Cardiac muscle cell (in vitro differentiated cells and primary cell): ENCODE results near the gene IQCB1. TPM values are rescaled to one million over a fixed set of nuclear protein-coding genes. Genes with fewer than 3 reads are reported as not detected.
"Not testable (repeated sequence)": the region's sequence is repeated elsewhere in the genome, so short reads cannot be mapped to it uniquely, and the experiment has no call there.

ENCODE experiments used
- DNase-seq, 2 donors: peaks; one replicate each; pipeline versions ENCODE4 v3.0.0 to v3.0.0-alpha.2; 2010 to 2017; ENCODE audit warnings: low read depth in 1 of 2, low spot score in 1 of 2
- H3K27ac ChIP-seq: fragments of 200-600 bp; sonication (generic); 2 replicates; pipeline ENCODE4 v1.5.1; 2016
- H3K27me3 ChIP-seq: fragments of 200-600 bp; sonication (generic); 2 replicates; pipeline ENCODE4 v1.6.0; 2016; ENCODE audit warnings: control low read depth
- H3K36me3 ChIP-seq: fragments of 200-600 bp; sonication (generic); 2 replicates; pipeline ENCODE4 v1.5.1; 2016; ENCODE audit warnings: control low read depth
- H3K4me1 ChIP-seq: fragments of 200-600 bp; sonication (generic); 2 replicates; pipeline ENCODE4 v1.8.1; 2017; ENCODE audit warnings: low read depth, mild to moderate bottlenecking, mixed run types
- H3K4me3 ChIP-seq: fragments of 200-600 bp; sonication (generic); 2 replicates; pipeline ENCODE4 v1.5.1; 2016; ENCODE audit warnings: mild to moderate bottlenecking
- H3K9me3 ChIP-seq: fragments of 200-600 bp; sonication (generic); 2 replicates; pipeline ENCODE4 v1.5.1; 2017; ENCODE audit warnings: low read depth, mild to moderate bottlenecking, control low read depth
- CTCF ChIP-seq: IDR thresholded peaks from 2 replicates; pipeline ENCODE4 v1.5.1; 2012; ENCODE audit warnings: low read depth, mild to moderate bottlenecking, low read length
- polyA plus RNA-seq: library from polyadenylated mRNA; unstranded; fragments of >200 nt; fragmentation: Nextera tagmentation; extraction: Ambion mirVana; gene quantifications from 2 replicates; pipeline ENCODE4 v1.2.1, GENCODE V29; 2016
- total RNA-seq: library from RNA; depleted of rRNA; stranded (reverse); fragments of >200 nt; gene quantifications from 2 replicates; pipeline ENCODE4 v1.2.3, GENCODE V29; 2016

Gene IQCB1
- total and polyA plus RNA-seq, 2 experiments from 2014 or later: 19.8 to 20.3 TPM

GRCh38 chr3:121752261-121752660 is 82.6 kb downstream of the IQCB1 start:
- H3K9me3 ChIP-seq: no peaks in the 10 kb centered on the region
- H3K4me3 ChIP-seq: no peak overlapping the region
- H3K27ac ChIP-seq: no peak overlapping the region
- TF ChIP-seq CTCF: no peak
- peaks cover 12% of the 10 kb centered on the region for H3K4me1 ChIP-seq
- DNase-seq: no peak
- no peaks in the 10 kb centered on the region for H3K36me3 ChIP-seq
- H3K27me3 ChIP-seq: no peaks in the 10 kb centered on the region

- peaks cover 12% of the 10 kb centered on the region for H3K4me1 ChIP-seq
- DNase-seq: no peak
- no peak for TF ChIP-seq CTCF
- H3K27me3 ChIP-seq: no peaks in the 10 kb centered on the region
- H3K4me3 ChIP-seq: peak overlapping the region; percentile 81
- H3K27ac ChIP-seq: peak overlapping the region; percentile 84
- no peaks in the 10 kb centered on the region for H3K9me3 ChIP-seq
- no peaks in the 10 kb centered on the region for H3K36me3 ChIP-seq
These were observed 84.8 kb downstream of the IQCB1 start for GRCh38 chr3:121750087-121750415.

GRCh38 chr3:121749276-121750086 is 85.4 kb downstream of the IQCB1 start, which contains the start of gene GOLGB1:
GOLGB1 (minus strand) TSS chr3:121749741; CDS start chr3:121730971, 18,770 bp downstream.
- no peaks in the 10 kb centered on the region for H3K36me3 ChIP-seq
- H3K27ac ChIP-seq: peak within 1 kb of the TSS; percentile 97
- TF ChIP-seq CTCF: no peak
- peak within 1 kb of the TSS; percentile 81 for H3K4me3 ChIP-seq
- peak; percentile 99 to 100 for DNase-seq
- no peaks in the 10 kb centered on the region for H3K9me3 ChIP-seq
- H3K4me1 ChIP-seq: peaks cover 12% of the 10 kb centered on the region
- no peaks in the 10 kb centered on the region for H3K27me3 ChIP-seq

GRCh38 chr3:121748680-121749275 is 86.1 kb downstream of the IQCB1 start:
- H3K9me3 ChIP-seq: no peaks in the 10 kb centered on the region
- peaks cover 12% of the 10 kb centered on the region for H3K4me1 ChIP-seq
- H3K4me3 ChIP-seq: peak overlapping the region; percentile 81
- DNase-seq: peak in 1 of 2 donors; percentile 75
- no peaks in the 10 kb centered on the region for H3K27me3 ChIP-seq
- TF ChIP-seq CTCF: no peak
- no peaks in the 10 kb centered on the region for H3K36me3 ChIP-seq
- H3K27ac ChIP-seq: peak overlapping the region; percentile 97

GRCh38 chr3:121747976-121748375 is 86.9 kb downstream of the IQCB1 start:
- DNase-seq: no peak
- Histone ChIP-seq H3K27ac (peak overlapping the region; percentile 97), H3K27me3 (no peaks in the 10 kb centered on the region), H3K4me3 (peak overlapping the region; percentile 81), H3K4me1 (peaks cover 12% of the 10 kb centered on the region), H3K36me3 (no peaks in the 10 kb centered on the region), H3K9me3 (no peaks in the 10 kb centered on the region)
- no peak for TF ChIP-seq CTCF

- not testable (repeated sequence) for H3K9me3 ChIP-seq, H3K27ac ChIP-seq, H3K4me3 ChIP-seq, H3K27me3 ChIP-seq, H3K36me3 ChIP-seq, H3K4me1 ChIP-seq, DNase-seq
These were observed 91.8 kb downstream of the IQCB1 start for GRCh38 chr3:121743106-121743505.
